Small intestine (tissue), 7 donors: Measurements from ENCODE around the gene NDUFA5. TPM values are rescaled to one million over a fixed set of nuclear protein-coding genes. Genes with fewer than 3 reads are reported as not detected.
"Not testable (repeated sequence)": the region's sequence is repeated elsewhere in the genome, so short reads cannot be mapped to it uniquely, and the experiment has no call there.

Source experiments
- DNase-seq, 2 donors: peaks; one replicate each; pipeline versions ENCODE4 v3.0.0 to v3.0.0-alpha.2; 2013
- FAIRE-seq: peaks from 2 replicates; lab custom pipeline; 2012; peaks lifted over from hg19 to GRCh38; lab: Jason Lieb, UNC
- H3K27ac ChIP-seq, 3 donors: one replicate each; pipeline ENCODE4 v1.5.1; 2013; ENCODE audit warnings: low read length in 2 of 3, mild to moderate bottlenecking in 2 of 3, control low read depth in 1 of 3, inconsistent platforms in 1 of 3, low read depth in 1 of 3, moderate library complexity in 1 of 3
- H3K27me3 ChIP-seq, 3 donors: one replicate each; pipeline ENCODE4 v1.6.1; 2013; ENCODE audit warnings: low read length in 3 of 3, inconsistent platforms in 1 of 3; ENCODE audit not compliant: control insufficient read depth in 3 of 3, insufficient read depth in 3 of 3
- H3K36me3 ChIP-seq, 3 donors: one replicate each; pipeline ENCODE4 v1.6.1; 2013; ENCODE audit warnings: low read length in 3 of 3, inconsistent platforms in 1 of 3, low read depth in 1 of 3, mild to moderate bottlenecking in 1 of 3, moderate library complexity in 1 of 3; ENCODE audit not compliant: control insufficient read depth in 3 of 3, insufficient read depth in 2 of 3
- H3K4me1 ChIP-seq, 3 donors: one replicate each; pipeline ENCODE4 v1.6.1; 2013; ENCODE audit warnings: low read length in 2 of 3, inconsistent platforms in 1 of 3, low read depth in 1 of 3, mild to moderate bottlenecking in 1 of 3, moderate library complexity in 1 of 3; ENCODE audit not compliant: control insufficient read depth in 3 of 3, insufficient read depth in 2 of 3
- H3K4me3 ChIP-seq, 3 donors: one replicate each; pipeline ENCODE4 v1.5.1; 2013; ENCODE audit warnings: low read length in 3 of 3, control low read depth in 1 of 3, inconsistent platforms in 1 of 3, low read depth in 1 of 3, mild to moderate bottlenecking in 1 of 3, moderate library complexity in 1 of 3
- H3K9me3 ChIP-seq, 2 donors: one replicate each; pipeline ENCODE4 v1.6.1; 2013; ENCODE audit warnings: low read depth in 1 of 2, low read length in 1 of 2; ENCODE audit not compliant: control insufficient read depth in 2 of 2, insufficient read depth in 1 of 2
- WGBS, 3 donors: extraction: QIAGEN DNeasy Blood & Tissue Kit; methylation state at CpG; one replicate each; pipeline ENCODE4 v1.1.7; 2013; 5-methylcytosine and 5-hydroxymethylcytosine counted together
- polyA plus RNA-seq, 4 donors: library from polyadenylated mRNA; stranded (reverse) in 3 of 4; unstranded in 1 of 4; fragments of 200-250 nt in 3 of 4; fragments of 120-200 nt in 1 of 4; gene quantifications; one replicate each; pipeline versions ENCODE4 v1.2.1 to v1.2.3, GENCODE V29; 2013
- donor health status: healthy with polysubstance abuse.
- donor health status: control.
- donor health status: control.
- donor health status: Bipolar disorder and iron deficiency.
- donor health status: healthy.

The NDUFA5 gene
- polyA plus RNA-seq, 4 donors = 69.4 to 225 (median 135) TPM

DNA sequence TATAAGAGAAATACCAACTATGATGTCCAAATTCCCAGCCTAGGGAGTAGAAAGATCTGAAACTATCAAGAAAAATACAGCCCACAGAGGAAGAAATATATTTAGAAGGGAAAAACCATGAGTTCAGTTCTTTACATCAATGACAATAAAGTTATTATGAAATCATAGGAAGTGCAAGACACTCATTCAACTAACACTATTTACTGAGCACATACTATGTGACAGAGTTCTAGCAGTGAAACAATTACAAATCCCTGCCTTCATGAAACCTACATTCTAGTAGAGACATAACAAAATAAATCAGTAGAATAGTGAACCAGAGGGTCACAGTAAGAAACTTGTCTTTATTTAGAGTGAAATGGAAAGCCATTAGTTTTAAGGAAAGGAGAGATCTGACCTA, 2.1 kb downstream of the NDUFA5 start:
- H3K9me3 ChIP-seq = no peaks in the 10 kb centered on the region
- H3K4me3 ChIP-seq = no peak overlapping the region
- H3K36me3 ChIP-seq = peaks cover 0 to 10% (median 2%) of the 10 kb centered on the region in 3 donors
- no peaks in the 10 kb centered on the region for H3K27me3 ChIP-seq
- FAIRE-seq (no peak), DNase-seq (no peak)
- H3K27ac ChIP-seq = no peak overlapping the region
- peaks cover 0 to 5% (median 2%) of the 10 kb centered on the region in 3 donors for H3K4me1 ChIP-seq

- H3K4me1 ChIP-seq = peaks cover 0 to 5% (median 2%) of the 10 kb centered on the region in 3 donors
- no peaks in the 10 kb centered on the region for H3K27me3 ChIP-seq
- FAIRE-seq (no peak), DNase-seq (no peak)
- H3K4me3 ChIP-seq = no peak overlapping the region
- WGBS, 3 donors = 84 to 94% (median 85%) methylated on average over 3 of the region's 3 CpGs
- H3K27ac ChIP-seq = no peak overlapping the region
- no peaks in the 10 kb centered on the region for H3K9me3 ChIP-seq
- H3K36me3 ChIP-seq = peaks cover 1 to 14% (median 2%) of the 10 kb centered on the region in 3 donors
These were observed 4.5 kb downstream of the NDUFA5 start for GRCh38 chr7:123553159-123553558.

- Histone ChIP-seq H3K36me3 (peaks cover 1 to 14% (median 2%) of the 10 kb centered on the region in 3 donors), H3K4me1 (peaks cover 0 to 5% (median 2%) of the 10 kb centered on the region in 3 donors), H3K27ac (no peak overlapping the region), H3K27me3 (no peaks in the 10 kb centered on the region), H3K4me3 (no peak overlapping the region), H3K9me3 (no peaks in the 10 kb centered on the region)
- no peak for DNase-seq
- 91 to 98% (median 94%) methylated on average over 2 of the region's 2 CpGs for whole genome bisulfite sequencing, 3 donors
- FAIRE-seq = no peak
These were observed 5.0 kb downstream of the NDUFA5 start for GRCh38 chr7:123552641-123553040.

- H3K27me3 ChIP-seq, FAIRE-seq: not testable (repeated sequence)
These were observed 5.5 kb downstream of the NDUFA5 start for GRCh38 chr7:123552134-123552533.

DNA sequence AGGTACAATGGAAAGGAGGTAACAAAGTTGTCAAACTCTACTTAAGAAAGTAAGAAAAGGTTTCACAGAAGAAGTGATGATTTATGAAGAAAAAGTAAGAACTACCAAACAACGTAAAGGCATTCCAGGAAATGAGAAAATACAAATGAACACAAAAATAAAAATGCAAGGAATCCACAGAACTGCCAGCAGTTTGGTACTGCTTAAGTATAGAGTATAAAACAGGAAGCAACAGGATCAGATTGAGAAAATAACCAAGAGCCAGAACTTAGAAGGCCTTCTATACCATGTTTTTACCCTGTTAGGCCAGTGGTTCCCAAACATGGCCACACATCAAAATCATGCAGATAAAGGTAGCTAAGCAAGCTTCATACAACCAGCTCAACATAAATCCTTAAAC, 9.2 kb downstream of the NDUFA5 start:
- Histone ChIP-seq H3K9me3 (no peaks in the 10 kb centered on the region), H3K4me3 (no peak overlapping the region), H3K27ac (no peak overlapping the region), H3K36me3 (peaks cover 1 to 11% (median 2%) of the 10 kb centered on the region in 3 donors), H3K27me3 (no peaks in the 10 kb centered on the region), H3K4me1 (no peaks in the 10 kb centered on the region)
- FAIRE-seq = no peak
- DNase-seq = no peak
- 80 to 91% (median 91%) methylated on average over 1 of the region's 1 CpG for WGBS, 3 donors

More at GRCh38 chr7:123552134-123552533, 5.5 kb downstream of the NDUFA5 start:
- DNase-seq, H3K9me3 ChIP-seq, H3K27ac ChIP-seq, H3K4me3 ChIP-seq, H3K4me1 ChIP-seq: not testable (repeated sequence)
- peaks cover 1 to 14% (median 2%) of the 10 kb centered on the region in 3 donors for H3K36me3 ChIP-seq

- WGBS, 3 donors = 7 to 53% (median 16%) methylated on average over 1 of the region's 1 CpG
These were observed 17.7 kb downstream of the NDUFA5 start for GRCh38 chr7:123539871-123540270.

GRCh38 chr7:123538897-123539296, 18.7 kb downstream of the NDUFA5 start:
- no peak overlapping the region for H3K4me3 ChIP-seq
- H3K36me3 ChIP-seq = peaks cover 0 to 3% (median 0%) of the 10 kb centered on the region in 3 donors
- H3K9me3 ChIP-seq = no peaks in the 10 kb centered on the region
- DNase-seq (no peak), FAIRE-seq (no peak)
- WGBS, 3 donors = 96 to 100% (median 97%) methylated on average over 1 of the region's 1 CpG
- H3K27ac ChIP-seq = no peak overlapping the region
- H3K27me3 ChIP-seq = peaks cover 0 to 5% (median 0%) of the 10 kb centered on the region in 3 donors
- H3K4me1 ChIP-seq = peaks cover 0 to 18% (median 3%) of the 10 kb centered on the region in 3 donors

More at GRCh38 chr7:123539871-123540270, 17.7 kb downstream of the NDUFA5 start:
- Histone ChIP-seq H3K27me3 (no peaks in the 10 kb centered on the region), H3K4me3 (no peak overlapping the region), H3K27ac (peak overlapping the region in 1 of 3 donors; percentile 42), H3K4me1 (peaks cover 0 to 15% (median 0%) of the 10 kb centered on the region in 3 donors), H3K9me3 (no peaks in the 10 kb centered on the region), H3K36me3 (peaks cover 0 to 3% (median 0%) of the 10 kb centered on the region in 3 donors)
- DNase-seq (peak; percentile 13 to 65), FAIRE-seq (no peak)

DNA sequence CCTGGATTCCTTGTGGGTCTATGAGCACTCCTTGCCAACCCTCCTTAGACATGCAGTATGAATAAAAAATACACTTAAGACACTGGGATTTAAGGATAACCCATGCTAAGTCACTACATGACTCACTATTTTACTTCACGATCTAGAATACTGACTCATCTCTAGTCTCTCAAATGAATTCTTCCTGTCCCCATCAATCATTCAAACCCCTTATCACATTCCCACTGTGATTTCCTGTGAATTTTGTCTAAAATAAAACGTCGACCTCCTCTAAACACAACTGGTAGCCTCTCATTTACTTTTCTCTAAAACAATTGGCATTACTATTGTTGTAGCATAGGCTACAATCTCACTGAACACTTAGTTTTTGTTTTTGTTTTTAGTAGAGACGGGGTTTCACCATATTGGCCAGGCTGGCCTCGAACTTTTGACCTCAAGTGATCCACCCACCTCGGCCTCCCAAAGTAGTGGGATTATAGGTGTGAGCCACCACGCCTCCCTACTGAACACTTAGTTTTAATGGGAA, 19.4 kb downstream of the NDUFA5 start:
- Histone ChIP-seq H3K27ac (no peak overlapping the region), H3K9me3 (no peaks in the 10 kb centered on the region), H3K27me3 (peaks cover 0 to 6% (median 0%) of the 10 kb centered on the region in 3 donors), H3K4me1 (peaks cover 0 to 19% (median 3%) of the 10 kb centered on the region in 3 donors), H3K36me3 (peaks cover 0 to 2% (median 0%) of the 10 kb centered on the region in 3 donors), H3K4me3 (no peak overlapping the region)
- FAIRE-seq (no peak), DNase-seq (no peak)
- 63 to 67% (median 66%) methylated on average over 7 of the region's 7 CpGs for WGBS, 3 donors
